D341Med (cell line): Measurements from ENCODE around the gene TIPIN.
"Not testable (repeated sequence)": the region's sequence is repeated elsewhere in the genome, so short reads cannot be mapped to it uniquely, and the experiment has no call there.

Experiments used
- DNase-seq: peaks from one replicate; pipeline ENCODE4 v3.0.0; 2012; ENCODE audit warnings: low spot score

The TIPIN gene

GRCh38 chr15:66381376-66381775, 24.9 kb upstream of the TIPIN start:
- DNase-seq, result not testable (repeated sequence)

GRCh38 chr15:66378814-66379430, 22.4 kb upstream of the TIPIN start:
- no peak for DNase-seq

GRCh38 chr15:66374179-66374578, 17.7 kb upstream of the TIPIN start:
- DNase-seq, result no peak

GRCh38 chr15:66369773-66370651, 13.5 kb upstream of the TIPIN start:
- peak; percentile 67 for DNase-seq

- no peak for DNase-seq
Measured at GRCh38 chr15:66364944-66365528, 8.6 kb upstream of the TIPIN start.

GRCh38 chr15:66362776-66363175, 6.3 kb upstream of the TIPIN start:
- DNase-seq, result no peak

- not testable (repeated sequence) for DNase-seq
Measured at GRCh38 chr15:66361745-66362460, 5.4 kb upstream of the TIPIN start.

GRCh38 chr15:66359740-66360139, 3.3 kb upstream of the TIPIN start:
- no peak for DNase-seq

GRCh38 chr15:66356077-66356358, 467 bp downstream of the TIPIN start:
- DNase-seq, result no peak

GRCh38 chr15:66348530-66348929, 8.0 kb downstream of the TIPIN start:
- not testable (repeated sequence) for DNase-seq

- DNase-seq, result no peak
Measured at GRCh38 chr15:66328771-66329170, 27.7 kb downstream of the TIPIN start.

GRCh38 chr15:66327736-66328135, 28.7 kb downstream of the TIPIN start:
- no peak for DNase-seq

- no peak for DNase-seq
Measured at GRCh38 chr15:66326051-66326450, 30.4 kb downstream of the TIPIN start.

- DNase-seq, result no peak
Measured at GRCh38 chr15:66323312-66323928, 33.1 kb downstream of the TIPIN start.

GRCh38 chr15:66312144-66312543, 44.3 kb downstream of the TIPIN start:
- DNase-seq, result no peak

GRCh38 chr15:66310786-66311185, 45.7 kb downstream of the TIPIN start:
- DNase-seq, result no peak

GRCh38 chr15:66309828-66310227, 46.7 kb downstream of the TIPIN start:
- no peak for DNase-seq

- DNase-seq, result no peak
Measured at GRCh38 chr15:66308531-66308930, 48.0 kb downstream of the TIPIN start.

- DNase-seq, result no peak
Measured at GRCh38 chr15:66306381-66306780, 50.1 kb downstream of the TIPIN start.

GRCh38 chr15:66304425-66304824, 52.1 kb downstream of the TIPIN start:
- DNase-seq, result not testable (repeated sequence)

- DNase-seq, result no peak
Measured at GRCh38 chr15:66302489-66303278, 53.8 kb downstream of the TIPIN start.
